Peyer's patch (tissue), 4 donors: ENCODE measurements around the gene ZCCHC17.

Experiments used
- CTCF ChIP-seq, 6 experiments: fragments of 450-650 bp in 4 of 6; fragments of 200-600 bp in 2 of 6; sonication (generic) in 1 of 6; IDR thresholded peaks; one replicate each; pipeline ENCODE4 v1.5.1; 2017 to 2019; ENCODE audit warnings: antibody characterized with exemption in 6 of 6, mild to moderate bottlenecking in 3 of 6, moderate library complexity in 1 of 6
- POLR2A ChIP-seq, 2 donors: fragments of 450-650 bp; IDR thresholded peaks; one replicate each; pipeline ENCODE4 v1.5.1; 2017; ENCODE audit warnings: antibody characterized with exemption in 2 of 2, mild to moderate bottlenecking in 2 of 2, moderate library complexity in 2 of 2

GRCh38 chr1:31381394-31382294 lies 84.8 kb downstream of the ZCCHC17 start:
- TF ChIP-seq CTCF (IDR thresholded peaks at IDR 0.05) = no peak
- no peak for TF ChIP-seq POLR2A (IDR thresholded peaks at IDR 0.05)
